ENCODE measurements around the gene ATP5IF1. TPM values are rescaled to one million over a fixed set of nuclear protein-coding genes. Genes with fewer than 3 reads are reported as not detected.
A peak's percentile ranks its signal among the peaks of the same experiment; 100 is the strongest.

The ATP5IF1 gene
- total RNA-seq, 1 experiment from 2014 or later, result 146 TPM

DNA sequence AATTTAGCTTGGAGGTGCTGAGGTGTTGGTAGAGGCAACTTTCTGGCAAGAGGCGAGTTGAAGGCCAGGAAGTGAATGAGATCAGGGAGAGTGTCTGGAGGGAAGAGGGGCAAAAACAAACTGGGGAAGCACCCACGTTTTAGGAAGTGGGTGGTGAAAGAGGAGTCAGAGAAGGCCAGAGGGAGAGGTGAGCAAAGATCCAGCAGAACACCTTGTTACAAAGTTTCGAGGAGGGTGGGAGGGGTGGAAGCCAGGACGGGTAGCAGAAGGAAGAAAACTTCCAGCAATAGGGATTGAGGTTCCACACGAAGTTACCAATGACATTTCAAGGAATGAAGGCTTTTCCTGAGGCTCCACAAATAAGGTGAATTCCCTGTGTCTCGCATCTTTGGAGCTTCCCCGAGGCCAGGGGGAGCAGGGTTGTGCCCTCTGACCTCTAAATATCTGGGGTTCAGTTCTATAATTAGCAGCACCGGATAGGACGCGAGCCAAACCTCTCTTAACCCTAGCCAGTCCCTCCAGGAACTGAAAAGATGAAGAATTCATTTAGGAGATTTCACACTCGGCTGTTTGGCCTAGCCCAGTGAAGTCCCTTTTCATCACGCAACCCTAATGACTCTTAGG lies 22.8 kb downstream of the ATP5IF1 start:
- H3K9me3 ChIP-seq (ENCODE audit: insufficient read depth, low read depth), result no peaks in the 10 kb centered on the region
- TSS peak; percentile 87 for BruUV-seq (replicated peaks)
- peaks cover 41% of the 10 kb centered on the region for H3K79me2 ChIP-seq (ENCODE audit: low read depth)
- H3K9me2 ChIP-seq (ENCODE audit: insufficient read depth), result no peaks in the 10 kb centered on the region
- ChIA-PET POLR2A (ENCODE audit: unreplicated experiment) (interaction anchor here (0.6 to 0.8 kb wide), 3 partner anchors 95 to 1475 kb away, joined by 3 to 6 read pairs (median 4); no protein-coding TSS in a partner anchor), CTCF (interaction anchor here (0.6 to 1.1 kb wide), 2 partner anchors 10 to 138 kb away, joined by 3 read pairs; no protein-coding TSS in a partner anchor)
- TF ChIP-seq, protein P1, sequence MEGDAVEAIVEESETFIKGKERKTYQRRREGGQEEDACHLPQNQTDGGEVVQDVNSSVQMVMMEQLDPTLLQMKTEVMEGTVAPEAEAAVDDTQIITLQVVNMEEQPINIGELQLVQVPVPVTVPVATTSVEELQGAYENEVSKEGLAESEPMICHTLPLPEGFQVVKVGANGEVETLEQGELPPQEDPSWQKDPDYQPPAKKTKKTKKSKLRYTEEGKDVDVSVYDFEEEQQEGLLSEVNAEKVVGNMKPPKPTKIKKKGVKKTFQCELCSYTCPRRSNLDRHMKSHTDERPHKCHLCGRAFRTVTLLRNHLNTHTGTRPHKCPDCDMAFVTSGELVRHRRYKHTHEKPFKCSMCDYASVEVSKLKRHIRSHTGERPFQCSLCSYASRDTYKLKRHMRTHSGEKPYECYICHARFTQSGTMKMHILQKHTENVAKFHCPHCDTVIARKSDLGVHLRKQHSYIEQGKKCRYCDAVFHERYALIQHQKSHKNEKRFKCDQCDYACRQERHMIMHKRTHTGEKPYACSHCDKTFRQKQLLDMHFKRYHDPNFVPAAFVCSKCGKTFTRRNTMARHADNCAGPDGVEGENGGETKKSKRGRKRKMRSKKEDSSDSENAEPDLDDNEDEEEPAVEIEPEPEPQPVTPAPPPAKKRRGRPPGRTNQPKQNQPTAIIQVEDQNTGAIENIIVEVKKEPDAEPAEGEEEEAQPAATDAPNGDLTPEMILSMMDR (conservative IDR thresholded peaks at IDR 0.05), result no peak
- no peak for TF ChIP-seq EZH2 (IDR thresholded peaks at IDR 0.05; ENCODE audit: low read depth)
- peaks cover 36% of the 10 kb centered on the region for H4K20me1 ChIP-seq (ENCODE audit: insufficient read depth)
- peaks cover 7% of the 10 kb centered on the region; the same call in 1 of the 2 replicates for H3F3A ChIP-seq (ENCODE audit: insufficient read depth, low read depth)
- intact Hi-C loops (cut with micrococcal nuclease; ENCODE audit: unreplicated experiment), result no loop called here
- H3K4me3 ChIP-seq, result no peak overlapping the region; the same call in 1 of the 2 replicates
- H3K27ac ChIP-seq, result peak overlapping the region; percentile 91
- DNase-seq, result no peak
- H2AFZ ChIP-seq, result peak overlapping the region; percentile 63
- H3K36me3 ChIP-seq (ENCODE audit: low read depth), result peaks cover 8% of the 10 kb centered on the region; the same call in 1 of the 2 replicates
- H3K27me3 ChIP-seq (ENCODE audit: insufficient read depth, low read depth), result no peaks in the 10 kb centered on the region
- peak overlapping the region; percentile 70 for H3K4me2 ChIP-seq
- H3K4me1 ChIP-seq (replicated peaks; ENCODE audit: insufficient read depth), result peaks cover 16% of the 10 kb centered on the region; the same call in 1 of the 2 replicates

DNA sequence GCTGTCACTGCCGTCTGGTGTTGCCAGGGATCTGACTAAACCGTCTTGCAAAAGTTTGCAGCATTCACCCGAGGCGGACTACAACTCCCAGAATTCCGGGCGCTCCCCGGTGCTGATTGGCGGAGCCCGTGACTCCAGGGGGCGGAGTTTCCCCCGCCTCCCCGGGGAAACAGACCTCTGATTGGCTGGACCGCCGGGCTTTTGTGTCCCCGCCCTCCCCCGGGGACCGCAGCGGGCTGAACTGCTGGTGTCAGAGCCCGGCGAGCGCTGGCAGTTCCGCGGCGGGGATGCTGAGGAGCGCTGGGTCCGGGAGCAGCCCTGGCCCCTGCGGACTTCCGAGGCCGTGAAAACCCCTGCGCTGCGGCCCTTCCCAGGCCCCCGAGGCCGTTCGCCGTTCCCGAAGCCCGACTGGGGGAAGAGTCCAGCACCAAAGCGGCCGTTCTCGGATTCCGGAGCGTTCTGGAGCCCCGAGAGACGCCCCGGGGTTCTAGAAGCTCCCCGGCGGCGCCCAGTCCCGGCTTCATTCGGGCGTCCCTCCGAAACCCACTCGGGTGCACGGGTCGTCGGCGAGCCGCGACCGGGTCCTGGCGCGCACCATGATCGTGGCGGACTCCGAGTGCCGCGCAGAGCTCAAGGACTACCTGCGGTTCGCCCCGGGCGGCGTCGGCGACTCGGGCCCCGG lies 23.5 kb downstream of the ATP5IF1 start, which contains the start of gene SESN2:
Gene SESN2 (plus strand): TSS at position 267 of the 682 bp plus-strand sequence. CDS start 330 bp downstream, at position 597.
- H3F3A ChIP-seq (ENCODE audit: insufficient read depth, low read depth), result peaks cover 7% of the 10 kb centered on the region; the same call in 1 of the 2 replicates
- no peaks in the 10 kb centered on the region for H3K9me2 ChIP-seq (ENCODE audit: insufficient read depth)
- peak within 1 kb of the TSS; percentile 95 for H3K4me2 ChIP-seq
- TF ChIP-seq, protein P1 (conservative IDR thresholded peaks at IDR 0.05), result no peak
- TF ChIP-seq EZH2 (IDR thresholded peaks at IDR 0.05; ENCODE audit: low read depth), result no peak
- peak within 1 kb of the TSS; percentile 88 for H3K4me3 ChIP-seq
- peak; percentile 95 to 99 for DNase-seq
- POLR2A ChIA-PET (ENCODE audit: unreplicated experiment), result no interaction called here
- intact Hi-C loops (cut with micrococcal nuclease; ENCODE audit: unreplicated experiment), result no loop called here
- TSS peak; percentile 36 for BruUV-seq (replicated peaks)
- CTCF ChIA-PET, result interaction anchor here (1.1 kb wide), 1 partner anchor 11 kb away, joined by 3 read pairs; no protein-coding TSS in a partner anchor
- peaks cover 47% of the 10 kb centered on the region for H3K79me2 ChIP-seq (ENCODE audit: low read depth)
- H3K4me1 ChIP-seq (replicated peaks; ENCODE audit: insufficient read depth), result peaks cover 16% of the 10 kb centered on the region; the same call in 1 of the 2 replicates
- H3K27ac ChIP-seq, result peak within 1 kb of the TSS; percentile 91
- H2AFZ ChIP-seq, result peak within 1 kb of the TSS; percentile 63
- peaks cover 8% of the 10 kb centered on the region; the same call in 1 of the 2 replicates for H3K36me3 ChIP-seq (ENCODE audit: low read depth)
- no peaks in the 10 kb centered on the region for H3K27me3 ChIP-seq (ENCODE audit: insufficient read depth, low read depth)
- H3K9me3 ChIP-seq (ENCODE audit: insufficient read depth, low read depth), result no peaks in the 10 kb centered on the region
- H4K20me1 ChIP-seq (ENCODE audit: insufficient read depth), result peaks cover 43% of the 10 kb centered on the region
